Measurements from ENCODE around the gene CCSER1. TPM values are rescaled to one million over a fixed set of nuclear protein-coding genes. Genes with fewer than 3 reads are reported as not detected.

Gene CCSER1
- total RNA-seq, 1 experiment from 2014 or later = 0.05 TPM

DNA sequence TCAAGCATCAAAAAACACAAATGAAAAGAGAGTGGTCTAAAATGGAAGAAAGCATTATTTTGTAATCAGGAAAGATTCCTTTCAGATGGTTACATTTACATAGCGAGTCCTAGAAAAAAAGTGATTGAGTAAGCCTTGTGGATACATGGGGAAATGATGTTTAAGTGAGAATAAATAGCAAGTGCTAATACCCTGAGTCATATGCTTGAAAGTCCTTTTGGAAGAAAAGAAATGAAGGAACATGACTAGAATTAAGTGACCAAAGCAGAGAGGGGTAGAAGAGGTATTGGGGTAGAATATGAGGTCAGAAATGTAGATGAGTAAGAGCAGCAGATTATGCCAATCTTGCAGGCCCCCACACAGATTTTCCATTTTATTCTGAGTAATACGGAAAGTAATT, 1361.8 kb downstream of the CCSER1 start:
- no peaks in the 10 kb centered on the region for H3K9me3 ChIP-seq (ENCODE audit: control insufficient read depth, insufficient read depth, low read depth, low read length)
- intact Hi-C loops (cut with micrococcal nuclease; ENCODE audit: unreplicated experiment) = no loop called here
- DNase-seq (ENCODE audit: low read depth, low spot score) = no peak
- no peak overlapping the region for H3K27ac ChIP-seq (ENCODE audit: low read length)
- no peaks in the 10 kb centered on the region for H3K27me3 ChIP-seq (ENCODE audit: control insufficient read depth, insufficient read depth, low read length)
- ChIA-PET CTCF (no interaction called here), POLR2A (no interaction called here)
- in situ Hi-C loops (cut with HindIII; ENCODE audit: low pct_unique_long_range_greater_than_20kb, low sequenced_read_pairs) = no loop called here
- TF ChIP-seq POLR2AphosphoS5 (IDR thresholded peaks at IDR 0.05; ENCODE audit: low read depth, low read length) = no peak
- TF ChIP-seq, protein P1, sequence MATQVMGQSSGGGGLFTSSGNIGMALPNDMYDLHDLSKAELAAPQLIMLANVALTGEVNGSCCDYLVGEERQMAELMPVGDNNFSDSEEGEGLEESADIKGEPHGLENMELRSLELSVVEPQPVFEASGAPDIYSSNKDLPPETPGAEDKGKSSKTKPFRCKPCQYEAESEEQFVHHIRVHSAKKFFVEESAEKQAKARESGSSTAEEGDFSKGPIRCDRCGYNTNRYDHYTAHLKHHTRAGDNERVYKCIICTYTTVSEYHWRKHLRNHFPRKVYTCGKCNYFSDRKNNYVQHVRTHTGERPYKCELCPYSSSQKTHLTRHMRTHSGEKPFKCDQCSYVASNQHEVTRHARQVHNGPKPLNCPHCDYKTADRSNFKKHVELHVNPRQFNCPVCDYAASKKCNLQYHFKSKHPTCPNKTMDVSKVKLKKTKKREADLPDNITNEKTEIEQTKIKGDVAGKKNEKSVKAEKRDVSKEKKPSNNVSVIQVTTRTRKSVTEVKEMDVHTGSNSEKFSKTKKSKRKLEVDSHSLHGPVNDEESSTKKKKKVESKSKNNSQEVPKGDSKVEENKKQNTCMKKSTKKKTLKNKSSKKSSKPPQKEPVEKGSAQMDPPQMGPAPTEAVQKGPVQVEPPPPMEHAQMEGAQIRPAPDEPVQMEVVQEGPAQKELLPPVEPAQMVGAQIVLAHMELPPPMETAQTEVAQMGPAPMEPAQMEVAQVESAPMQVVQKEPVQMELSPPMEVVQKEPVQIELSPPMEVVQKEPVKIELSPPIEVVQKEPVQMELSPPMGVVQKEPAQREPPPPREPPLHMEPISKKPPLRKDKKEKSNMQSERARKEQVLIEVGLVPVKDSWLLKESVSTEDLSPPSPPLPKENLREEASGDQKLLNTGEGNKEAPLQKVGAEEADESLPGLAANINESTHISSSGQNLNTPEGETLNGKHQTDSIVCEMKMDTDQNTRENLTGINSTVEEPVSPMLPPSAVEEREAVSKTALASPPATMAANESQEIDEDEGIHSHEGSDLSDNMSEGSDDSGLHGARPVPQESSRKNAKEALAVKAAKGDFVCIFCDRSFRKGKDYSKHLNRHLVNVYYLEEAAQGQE (IDR thresholded peaks at IDR 0.05; ENCODE audit: insufficient read depth in 1 of 2, low read depth in 2 of 2, low read length in 1 of 2) = no peak
- no peak for TF ChIP-seq SIN3A (IDR thresholded peaks at IDR 0.05; ENCODE audit: borderline replicate concordance, insufficient read depth, low read depth, low read length)
- no peak for TF ChIP-seq TCF7L2 (IDR thresholded peaks at IDR 0.05; ENCODE audit: low read depth, low read length)
- TF ChIP-seq, protein P2, sequence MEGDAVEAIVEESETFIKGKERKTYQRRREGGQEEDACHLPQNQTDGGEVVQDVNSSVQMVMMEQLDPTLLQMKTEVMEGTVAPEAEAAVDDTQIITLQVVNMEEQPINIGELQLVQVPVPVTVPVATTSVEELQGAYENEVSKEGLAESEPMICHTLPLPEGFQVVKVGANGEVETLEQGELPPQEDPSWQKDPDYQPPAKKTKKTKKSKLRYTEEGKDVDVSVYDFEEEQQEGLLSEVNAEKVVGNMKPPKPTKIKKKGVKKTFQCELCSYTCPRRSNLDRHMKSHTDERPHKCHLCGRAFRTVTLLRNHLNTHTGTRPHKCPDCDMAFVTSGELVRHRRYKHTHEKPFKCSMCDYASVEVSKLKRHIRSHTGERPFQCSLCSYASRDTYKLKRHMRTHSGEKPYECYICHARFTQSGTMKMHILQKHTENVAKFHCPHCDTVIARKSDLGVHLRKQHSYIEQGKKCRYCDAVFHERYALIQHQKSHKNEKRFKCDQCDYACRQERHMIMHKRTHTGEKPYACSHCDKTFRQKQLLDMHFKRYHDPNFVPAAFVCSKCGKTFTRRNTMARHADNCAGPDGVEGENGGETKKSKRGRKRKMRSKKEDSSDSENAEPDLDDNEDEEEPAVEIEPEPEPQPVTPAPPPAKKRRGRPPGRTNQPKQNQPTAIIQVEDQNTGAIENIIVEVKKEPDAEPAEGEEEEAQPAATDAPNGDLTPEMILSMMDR (IDR thresholded peaks at IDR 0.05) = no peak
- ATAC-seq = no peak
- H3K4me3 ChIP-seq (ENCODE audit: low read depth in 2 of 2, low read length in 2 of 2) = no peak overlapping the region
- H3K4me1 ChIP-seq (ENCODE audit: control insufficient read depth, insufficient read depth, low read length) = no peaks in the 10 kb centered on the region
- no TSS peak for BruUV-seq (replicated peaks)
- H3K36me3 ChIP-seq (ENCODE audit: control insufficient read depth, insufficient read depth, low read length) = no peaks in the 10 kb centered on the region

DNA sequence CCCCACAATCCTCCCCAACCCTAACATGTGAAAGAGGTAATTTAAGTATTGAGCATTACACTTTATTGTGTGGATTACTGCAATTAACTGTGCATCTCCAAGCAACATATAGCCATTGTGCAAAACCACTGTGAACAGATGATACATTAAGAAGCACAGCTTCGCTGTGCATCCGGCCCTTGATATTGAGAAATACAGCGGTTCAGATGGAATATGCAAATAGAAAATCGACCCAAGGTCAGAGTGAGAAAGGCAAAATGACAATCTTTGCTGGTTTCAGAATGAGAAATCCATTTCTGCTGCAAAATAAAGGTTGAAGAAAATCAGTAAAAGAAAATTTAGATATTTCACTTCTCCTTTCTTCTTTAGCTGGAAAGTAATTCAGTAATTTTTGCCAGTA, 1370.7 kb downstream of the CCSER1 start:
- POLR2A ChIA-PET = no interaction called here
- Histone ChIP-seq H3K4me3 (ENCODE audit: low read depth in 2 of 2, low read length in 2 of 2) (no peak overlapping the region), H3K4me1 (ENCODE audit: control insufficient read depth, insufficient read depth, low read length) (no peaks in the 10 kb centered on the region), H3K9me3 (ENCODE audit: control insufficient read depth, insufficient read depth, low read depth, low read length) (0 out of 2 replicates have a peak, but pooled peaks cover 3% of the 10 kb centered on the region), H3K36me3 (ENCODE audit: control insufficient read depth, insufficient read depth, low read length) (no peaks in the 10 kb centered on the region), H3K27me3 (ENCODE audit: control insufficient read depth, insufficient read depth, low read length) (no peaks in the 10 kb centered on the region), H3K27ac (ENCODE audit: low read length) (no peak overlapping the region)
- ATAC-seq (no peak), DNase-seq (ENCODE audit: low read depth, low spot score) (no peak)
- BruUV-seq (replicated peaks) = no TSS peak
- intact Hi-C loops (cut with micrococcal nuclease; ENCODE audit: unreplicated experiment) (no loop called here), in situ Hi-C loops (cut with HindIII; ENCODE audit: low pct_unique_long_range_greater_than_20kb, low sequenced_read_pairs) (no loop called here)
- TF ChIP-seq TCF7L2 (IDR thresholded peaks at IDR 0.05; ENCODE audit: low read depth, low read length) = no peak
- no peak for TF ChIP-seq POLR2AphosphoS5 (IDR thresholded peaks at IDR 0.05; ENCODE audit: low read depth, low read length)
- TF ChIP-seq, protein P2 (IDR thresholded peaks at IDR 0.05) = no peak
- TF ChIP-seq, protein P1 (IDR thresholded peaks at IDR 0.05; ENCODE audit: insufficient read depth in 1 of 2, low read depth in 2 of 2, low read length in 1 of 2) = no peak
- TF ChIP-seq SIN3A (IDR thresholded peaks at IDR 0.05; ENCODE audit: borderline replicate concordance, insufficient read depth, low read depth, low read length) = no peak
- CTCF ChIA-PET = no interaction called here
